ENCODE data around the gene AMIGO3.
"Not testable (repeated sequence)": the region's sequence is repeated elsewhere in the genome, so short reads cannot be mapped to it uniquely, and the experiment has no call there.

AMIGO3 gene, protein sequence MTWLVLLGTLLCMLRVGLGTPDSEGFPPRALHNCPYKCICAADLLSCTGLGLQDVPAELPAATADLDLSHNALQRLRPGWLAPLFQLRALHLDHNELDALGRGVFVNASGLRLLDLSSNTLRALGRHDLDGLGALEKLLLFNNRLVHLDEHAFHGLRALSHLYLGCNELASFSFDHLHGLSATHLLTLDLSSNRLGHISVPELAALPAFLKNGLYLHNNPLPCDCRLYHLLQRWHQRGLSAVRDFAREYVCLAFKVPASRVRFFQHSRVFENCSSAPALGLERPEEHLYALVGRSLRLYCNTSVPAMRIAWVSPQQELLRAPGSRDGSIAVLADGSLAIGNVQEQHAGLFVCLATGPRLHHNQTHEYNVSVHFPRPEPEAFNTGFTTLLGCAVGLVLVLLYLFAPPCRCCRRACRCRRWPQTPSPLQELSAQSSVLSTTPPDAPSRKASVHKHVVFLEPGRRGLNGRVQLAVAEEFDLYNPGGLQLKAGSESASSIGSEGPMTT

GRCh38 chr3:49719214-49719884 lies at the start of gene AMIGO3:
TSS of gene AMIGO3 (minus strand) at chr3:49719684. CDS start at chr3:49719465, 219 bp downstream.
- peak; percentile 87 for DNase-seq

DNA sequence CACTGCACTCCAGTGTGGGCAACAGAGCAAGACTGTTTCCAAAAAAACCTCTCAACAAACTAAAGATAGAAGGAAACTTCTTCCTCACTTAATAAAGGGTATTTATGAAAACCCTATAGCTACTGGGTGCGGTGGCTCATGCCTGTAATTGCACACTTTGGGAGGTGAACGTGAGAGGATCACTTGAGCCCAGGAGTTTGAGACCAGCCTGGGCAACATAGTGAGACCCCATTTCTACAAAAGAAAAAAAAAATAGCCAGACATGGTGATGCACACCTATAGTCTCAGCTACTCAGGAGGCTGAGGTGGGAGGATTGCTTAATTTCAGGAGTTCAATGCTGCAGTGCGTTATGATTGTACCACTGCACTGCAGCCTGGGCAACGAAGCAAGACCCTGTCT lies 44.5 kb upstream of the AMIGO3 start:
- no peak for DNase-seq

DNA sequence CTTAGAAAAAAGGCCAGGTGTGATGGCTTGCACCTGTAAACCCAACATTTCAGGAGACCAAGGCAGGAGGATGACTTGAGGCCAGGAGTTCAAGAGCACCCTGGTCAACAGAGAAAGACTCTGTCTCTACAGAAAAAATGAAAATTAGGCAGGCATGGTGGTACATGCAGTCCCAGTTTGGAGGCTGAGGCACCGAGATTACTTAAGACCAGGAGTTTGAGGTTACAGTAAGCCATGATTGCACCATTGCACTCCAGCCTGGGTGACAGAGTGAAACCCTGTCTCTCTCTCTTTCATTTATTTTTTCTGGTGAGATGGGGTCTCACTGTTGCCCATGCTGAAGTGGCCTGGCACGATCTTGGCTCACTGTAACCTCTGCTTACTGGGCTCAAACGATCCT lies 42.2 kb upstream of the AMIGO3 start:
- no peak for DNase-seq

- DNase-seq: no peak
These were observed 39.7 kb upstream of the AMIGO3 start for GRCh38 chr3:49759226-49759625.

DNA sequence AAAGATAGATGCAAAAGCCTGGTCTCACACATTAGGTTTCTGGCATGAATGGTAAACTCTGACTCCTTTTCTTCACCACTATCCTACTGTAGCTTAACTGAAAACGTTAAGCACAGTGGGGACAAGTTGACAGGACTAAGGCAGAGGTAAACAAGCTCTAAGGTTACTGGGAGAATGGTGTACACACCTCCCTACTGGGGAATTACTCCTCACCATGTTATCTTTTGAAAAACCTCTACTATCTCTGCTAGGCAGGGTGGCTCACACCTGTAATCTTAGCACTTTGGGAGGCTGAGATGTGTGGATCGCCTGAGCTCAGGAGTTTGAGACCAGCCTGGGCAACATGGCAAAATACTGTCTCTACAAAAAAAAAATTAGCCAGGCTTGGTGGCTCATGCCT lies 37.7 kb upstream of the AMIGO3 start:
- no peak for DNase-seq

GRCh38 chr3:49756036-49756435 lies 36.6 kb upstream of the AMIGO3 start:
- no peak for DNase-seq

- DNase-seq: no peak
These were observed 35.1 kb upstream of the AMIGO3 start for GRCh38 chr3:49754536-49754935.

DNA sequence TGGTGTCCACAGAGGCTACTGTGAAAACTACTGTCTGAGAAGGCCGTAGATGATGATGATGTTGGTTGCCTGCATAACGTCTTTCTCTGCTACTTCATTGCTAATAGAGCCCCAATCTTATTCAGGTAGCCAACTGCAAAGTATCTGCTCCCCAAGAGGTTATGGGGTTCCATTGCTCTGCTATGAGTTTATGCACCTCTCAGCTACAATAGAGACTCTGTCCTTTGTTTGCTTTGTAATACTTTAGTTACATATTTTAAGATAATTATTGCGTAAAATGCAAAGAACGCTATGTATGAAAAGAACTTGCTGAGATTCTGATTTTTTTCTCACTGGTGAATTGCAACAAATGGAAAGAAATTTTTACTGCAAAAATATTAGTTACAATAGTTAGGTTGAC lies 32.0 kb upstream of the AMIGO3 start:
- no peak for DNase-seq

- DNase-seq: no peak
These were observed 30.6 kb upstream of the AMIGO3 start for GRCh38 chr3:49750056-49750455.

- DNase-seq: not testable (repeated sequence)
These were observed 29.4 kb upstream of the AMIGO3 start for GRCh38 chr3:49748874-49749273.

DNA sequence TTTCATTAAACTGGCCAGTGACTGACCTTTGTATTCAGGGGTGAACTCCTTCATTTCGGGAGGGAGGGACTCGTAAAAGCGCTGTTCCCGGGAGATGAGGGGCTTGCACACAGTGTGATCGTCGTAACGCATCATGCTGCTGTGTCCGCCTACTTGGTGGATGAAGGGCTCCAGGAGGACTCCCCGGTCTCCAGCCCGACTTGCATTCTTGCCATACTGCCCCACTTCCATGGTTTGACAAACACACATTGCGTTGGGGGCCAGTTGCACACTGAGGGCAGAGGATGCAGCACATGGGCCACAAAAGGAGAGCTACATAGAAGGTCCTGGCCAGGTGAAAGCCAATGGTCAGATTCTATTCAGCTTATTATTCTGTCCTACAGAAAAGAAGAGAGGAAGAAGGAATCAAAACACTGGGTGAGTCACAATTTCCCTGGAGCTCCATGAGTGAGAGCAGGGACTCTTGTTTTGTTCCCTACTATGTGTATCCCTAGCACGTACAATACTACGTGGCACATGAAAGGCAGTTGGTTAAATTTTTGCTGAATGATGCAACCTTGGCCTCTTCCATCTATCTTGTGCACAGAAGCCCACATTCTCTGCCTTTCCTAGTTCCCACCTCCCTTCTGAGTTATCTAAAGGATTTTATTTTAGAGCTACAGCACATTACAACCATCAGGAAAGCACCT lies 28.5 kb upstream of the AMIGO3 start:
- no peak for DNase-seq

DNA sequence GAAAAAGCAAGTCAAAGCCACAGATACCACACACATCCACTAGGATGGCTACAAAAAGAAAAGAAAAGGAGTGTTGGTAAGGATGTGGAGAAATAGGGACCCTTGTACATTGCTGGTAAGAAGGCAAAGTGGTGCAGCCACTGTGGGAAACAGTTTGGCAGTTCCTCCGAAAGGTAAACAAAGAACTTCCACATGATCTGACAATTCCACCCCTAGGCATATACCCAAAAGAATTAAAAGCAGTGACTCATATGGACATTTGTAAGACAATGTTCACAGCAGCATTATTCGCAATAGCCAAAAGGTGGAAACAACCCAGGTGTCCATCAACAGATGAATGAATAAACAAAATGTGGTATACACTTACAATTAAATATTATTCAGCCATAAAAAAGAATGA lies 26.5 kb upstream of the AMIGO3 start:
- no peak for DNase-seq

GRCh38 chr3:49740427-49740826 lies 20.9 kb upstream of the AMIGO3 start:
- DNase-seq: no peak

- DNase-seq: no peak
These were observed 18.7 kb upstream of the AMIGO3 start for GRCh38 chr3:49738067-49738713.

- DNase-seq: no peak
These were observed 15.3 kb upstream of the AMIGO3 start for GRCh38 chr3:49734752-49735151.

GRCh38 chr3:49733551-49733950 lies 14.1 kb upstream of the AMIGO3 start:
- no peak for DNase-seq

GRCh38 chr3:49732597-49732996 lies 13.1 kb upstream of the AMIGO3 start:
- no peak for DNase-seq

GRCh38 chr3:49729966-49730609 lies 10.6 kb upstream of the AMIGO3 start:
- DNase-seq: no peak

DNA sequence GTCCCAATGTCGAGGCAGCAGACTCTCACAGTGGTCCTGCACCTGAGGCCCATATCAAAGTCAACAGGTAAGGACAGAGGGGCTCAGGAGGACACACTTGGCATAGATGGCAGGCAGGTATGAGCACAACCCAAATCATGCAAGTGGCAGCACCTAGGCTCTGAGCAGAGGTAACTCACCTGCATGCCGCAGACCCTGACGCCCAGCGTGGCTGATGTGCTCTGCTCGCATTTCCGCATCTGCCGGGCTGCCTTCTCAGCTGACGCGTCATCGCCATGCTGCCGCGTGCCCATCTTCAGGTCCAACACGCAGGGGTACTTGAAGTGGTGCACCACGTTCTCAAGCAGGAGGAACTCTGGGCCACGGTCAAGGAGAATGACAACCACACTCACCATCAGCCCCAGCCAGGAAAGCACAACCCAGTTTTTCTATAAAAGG lies 8.5 kb upstream of the AMIGO3 start:
- DNase-seq: no peak

DNA sequence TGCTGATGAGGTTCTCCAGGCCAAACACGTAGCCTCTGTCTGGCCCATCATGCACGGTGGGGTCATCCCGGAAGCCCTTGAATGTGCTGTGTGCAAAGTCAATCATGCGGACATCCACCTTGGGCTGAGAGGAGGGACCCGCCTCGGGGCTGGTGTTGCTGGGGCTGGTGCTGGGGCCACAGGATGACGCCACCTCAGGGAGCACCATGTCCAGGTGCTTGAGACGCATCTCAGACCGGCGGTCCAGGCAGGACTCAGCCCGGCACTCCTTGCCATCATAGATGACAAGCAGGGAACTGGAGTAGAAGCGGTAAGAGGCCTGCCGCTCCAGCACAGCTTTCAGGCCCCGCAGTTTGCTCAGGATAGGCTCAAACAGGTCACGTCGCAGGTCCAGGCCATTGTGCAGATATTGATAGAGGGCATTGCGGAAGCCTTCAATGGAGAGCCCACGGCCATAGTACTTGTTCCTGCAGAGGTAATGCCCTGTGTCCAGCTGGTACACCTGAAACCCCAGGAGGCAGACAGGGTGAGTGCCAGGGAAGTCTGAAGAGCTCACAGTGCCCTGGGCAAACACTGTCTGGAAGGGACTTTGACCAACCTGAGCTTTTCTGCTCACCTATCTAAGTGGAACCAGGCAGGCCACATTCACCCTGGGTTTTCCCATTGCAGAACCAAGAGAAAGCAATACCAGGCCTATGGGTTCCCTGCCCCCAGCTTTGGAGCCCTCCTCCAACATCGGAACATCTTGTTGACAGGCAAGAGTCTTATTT lies 7.9 kb upstream of the AMIGO3 start:
- no peak for DNase-seq

GRCh38 chr3:49725906-49726681 lies 6.6 kb upstream of the AMIGO3 start:
- no peak for DNase-seq

All from NCI-H2171 treated with DMSO at 0.1 percent for 48 hours (cell line).